Measurements from ENCODE around the gene CFTR.
A peak's percentile ranks its signal among the peaks of the same experiment; 100 is the strongest.

The CFTR gene

GRCh38 chr7:117588352-117588794 is 108.5 kb downstream of the CFTR start:
- no peak for TF ChIP-seq CTCF (IDR thresholded peaks at IDR 0.05; ENCODE audit: extremely low read depth, insufficient read depth, missing control alignments)
- in situ Hi-C loops (cut with MboI; ENCODE audit: low pct_unique_long_range_greater_than_20kb, low sequenced_read_pairs, unreplicated experiment), result no loop called here
- DNase-seq (ENCODE audit: low spot score), result peak; percentile 19

GRCh38 chr7:117590191-117590590 is 110.4 kb downstream of the CFTR start:
- in situ Hi-C loops (cut with MboI; ENCODE audit: low pct_unique_long_range_greater_than_20kb, low sequenced_read_pairs, unreplicated experiment), result no loop called here
- no peak for TF ChIP-seq CTCF (IDR thresholded peaks at IDR 0.05; ENCODE audit: extremely low read depth, insufficient read depth, missing control alignments)
- DNase-seq (ENCODE audit: low spot score), result no peak

GRCh38 chr7:117592011-117592635 is 112.3 kb downstream of the CFTR start:
- no peak for DNase-seq (ENCODE audit: low spot score)
- no peak for TF ChIP-seq CTCF (IDR thresholded peaks at IDR 0.05; ENCODE audit: extremely low read depth, insufficient read depth, missing control alignments)
- in situ Hi-C loops (cut with MboI; ENCODE audit: low pct_unique_long_range_greater_than_20kb, low sequenced_read_pairs, unreplicated experiment), result no loop called here

GRCh38 chr7:117596134-117596533 is 116.3 kb downstream of the CFTR start:
- DNase-seq (ENCODE audit: low spot score), result no peak
- in situ Hi-C loops (cut with MboI; ENCODE audit: low pct_unique_long_range_greater_than_20kb, low sequenced_read_pairs, unreplicated experiment), result no loop called here
- no peak for TF ChIP-seq CTCF (IDR thresholded peaks at IDR 0.05; ENCODE audit: extremely low read depth, insufficient read depth, missing control alignments)

- in situ Hi-C loops (cut with MboI; ENCODE audit: low pct_unique_long_range_greater_than_20kb, low sequenced_read_pairs, unreplicated experiment), result no loop called here
- no peak for TF ChIP-seq CTCF (IDR thresholded peaks at IDR 0.05; ENCODE audit: extremely low read depth, insufficient read depth, missing control alignments)
- no peak for DNase-seq (ENCODE audit: low spot score)
These were observed 117.9 kb downstream of the CFTR start for GRCh38 chr7:117597755-117598154.

GRCh38 chr7:117600911-117601310 is 121.1 kb downstream of the CFTR start:
- TF ChIP-seq CTCF (IDR thresholded peaks at IDR 0.05; ENCODE audit: extremely low read depth, insufficient read depth, missing control alignments), result no peak
- no peak for DNase-seq (ENCODE audit: low spot score)
- in situ Hi-C loops (cut with MboI; ENCODE audit: low pct_unique_long_range_greater_than_20kb, low sequenced_read_pairs, unreplicated experiment), result no loop called here
